Muscle layer of duodenum (tissue), 2 donors: Measurements from ENCODE around the gene NMNAT3.

ENCODE experiments used
- H3K27ac ChIP-seq: one replicate; pipeline ENCODE4 v1.7.0; 2013; ENCODE audit warnings: mild to moderate bottlenecking, low read length
- H3K27me3 ChIP-seq: one replicate; pipeline ENCODE4 v1.7.0; 2013; ENCODE audit warnings: low read depth, mild to moderate bottlenecking, control low read depth, low read length
- H3K36me3 ChIP-seq, 2 donors: one replicate each; pipeline ENCODE4 v1.7.0; 2013; ENCODE audit warnings: low read length in 2 of 2, control low read depth in 1 of 2, mild to moderate bottlenecking in 1 of 2; ENCODE audit not compliant: insufficient read depth in 2 of 2, control insufficient read depth in 1 of 2
- H3K4me1 ChIP-seq, 2 donors: one replicate each; pipeline ENCODE4 v1.7.0; 2013; ENCODE audit warnings: low read length in 2 of 2, mild to moderate bottlenecking in 2 of 2, control low read depth in 1 of 2, moderate library complexity in 1 of 2; ENCODE audit not compliant: insufficient read depth in 2 of 2, control insufficient read depth in 1 of 2
- H3K4me3 ChIP-seq, 2 donors: one replicate each; pipeline ENCODE4 v1.7.0; 2013; ENCODE audit warnings: low read length in 2 of 2, low read depth in 1 of 2, mild to moderate bottlenecking in 1 of 2
- H3K9me3 ChIP-seq, 2 donors: one replicate each; pipeline ENCODE4 v1.7.0; 2013; ENCODE audit warnings: low read length in 2 of 2, control low read depth in 1 of 2, mild to moderate bottlenecking in 1 of 2; ENCODE audit not compliant: control insufficient read depth in 1 of 2
- donor health status: healthy.

NMNAT3 gene

DNA sequence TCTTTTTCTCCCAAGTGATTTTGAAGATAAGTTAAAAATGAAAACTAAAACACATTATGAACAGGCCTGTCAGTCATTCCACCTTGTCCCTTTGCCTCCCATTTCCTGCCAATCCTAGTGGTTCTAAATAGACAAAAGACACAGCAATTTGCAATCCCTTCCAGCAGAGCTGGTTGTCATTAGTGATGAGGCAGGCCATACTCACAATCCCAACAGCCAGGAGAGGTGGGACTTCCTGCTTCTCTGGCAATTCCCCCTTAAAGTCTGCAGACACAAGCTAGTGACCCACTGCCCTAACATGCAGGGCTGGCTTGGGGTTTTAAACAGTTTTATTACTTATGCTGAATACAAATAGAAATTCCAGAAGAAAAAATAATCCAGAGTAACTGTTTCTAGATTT, 99.9 kb downstream of the NMNAT3 start:
- Histone ChIP-seq H3K9me3 (no peaks in the 10 kb centered on the region), H3K36me3 (no peaks in the 10 kb centered on the region), H3K27me3 (no peaks in the 10 kb centered on the region), H3K4me1 (peaks cover 0 to 13% of the 10 kb centered on the region in 2 donors), H3K4me3 (no peak overlapping the region), H3K27ac (no peak overlapping the region)

DNA sequence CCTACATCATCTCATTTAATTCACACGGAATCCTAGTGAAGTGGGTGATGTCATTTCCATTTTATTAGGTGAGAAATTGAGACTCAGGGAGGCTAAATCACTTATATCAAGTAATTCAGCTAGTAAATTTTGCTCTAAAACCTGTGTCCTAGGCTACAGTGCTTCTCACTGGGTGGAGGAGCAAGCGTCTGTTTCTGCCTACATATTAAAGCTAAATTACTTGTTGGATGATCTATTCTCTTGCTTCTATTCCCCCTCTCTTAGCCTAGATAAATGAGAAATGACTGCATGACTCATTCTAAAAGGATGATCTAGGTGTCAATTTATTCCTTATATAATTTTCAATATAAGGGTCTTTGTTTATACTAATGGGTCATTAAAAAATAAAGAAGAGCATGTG, 100.4 kb downstream of the NMNAT3 start:
- H3K4me3 ChIP-seq, result no peak overlapping the region
- H3K9me3 ChIP-seq, result no peaks in the 10 kb centered on the region
- H3K27me3 ChIP-seq, result no peaks in the 10 kb centered on the region
- peaks cover 0 to 13% of the 10 kb centered on the region in 2 donors for H3K4me1 ChIP-seq
- no peaks in the 10 kb centered on the region for H3K36me3 ChIP-seq
- no peak overlapping the region for H3K27ac ChIP-seq

DNA sequence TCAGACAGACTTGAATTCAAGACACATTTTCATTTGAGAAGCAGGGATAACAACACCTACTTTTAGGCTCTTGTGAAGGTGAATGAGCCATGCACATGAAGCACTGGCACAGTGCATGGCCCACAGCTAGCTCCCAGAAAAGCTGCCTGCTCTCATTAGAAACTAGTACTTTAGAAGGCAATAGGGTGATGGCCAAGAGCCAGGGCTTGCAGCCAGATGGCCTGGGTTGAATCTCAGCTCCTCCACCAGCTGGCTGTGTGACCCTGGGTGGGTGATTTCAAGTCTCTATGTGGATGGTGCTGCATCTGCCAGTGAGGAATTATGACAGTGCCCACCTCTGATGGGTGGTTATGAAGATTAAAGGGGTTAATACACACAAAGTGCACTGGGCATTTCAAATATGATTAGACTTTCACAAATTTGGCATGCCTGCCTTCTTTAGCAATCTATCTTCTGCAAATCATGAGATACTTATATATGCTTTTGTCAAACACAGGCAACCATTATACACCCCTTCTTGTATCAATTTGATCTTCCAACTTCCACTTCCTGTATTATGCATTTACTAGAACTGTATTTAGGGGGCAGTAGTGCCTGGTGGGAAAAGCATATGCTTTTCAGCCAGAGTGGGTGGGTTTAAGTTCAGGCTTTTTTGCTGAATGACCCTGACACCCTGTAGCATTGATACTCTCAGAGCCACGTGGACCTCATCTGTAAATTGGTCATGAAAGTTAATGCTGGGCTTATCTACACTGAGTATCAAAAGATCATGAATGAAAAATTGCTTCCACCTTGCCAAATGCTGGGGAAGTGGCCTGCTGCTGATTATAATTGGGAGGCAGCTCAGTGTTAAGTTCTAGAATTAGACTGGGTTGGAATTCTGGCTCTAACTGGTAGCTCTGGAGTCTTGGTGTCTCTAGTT, 103.5 kb downstream of the NMNAT3 start:
- peaks cover 0 to 13% of the 10 kb centered on the region in 2 donors for H3K4me1 ChIP-seq

GRCh38 chr3:139572847-139573672, 104.7 kb downstream of the NMNAT3 start:
- Histone ChIP-seq H3K4me3 (no peak overlapping the region), H3K36me3 (no peaks in the 10 kb centered on the region), H3K4me1 (peaks cover 0 to 13% of the 10 kb centered on the region in 2 donors), H3K27me3 (no peaks in the 10 kb centered on the region), H3K27ac (no peak overlapping the region), H3K9me3 (no peaks in the 10 kb centered on the region)

More for the DNA sequence above, 103.5 kb downstream of the NMNAT3 start:
- Histone ChIP-seq H3K9me3 (no peaks in the 10 kb centered on the region), H3K27ac (no peak overlapping the region), H3K4me3 (no peak overlapping the region), H3K36me3 (no peaks in the 10 kb centered on the region), H3K27me3 (no peaks in the 10 kb centered on the region)

- Histone ChIP-seq H3K27me3 (no peaks in the 10 kb centered on the region), H3K4me3 (no peak overlapping the region), H3K27ac (no peak overlapping the region), H3K36me3 (no peaks in the 10 kb centered on the region), H3K4me1 (peaks cover 0 to 13% of the 10 kb centered on the region in 2 donors), H3K9me3 (no peaks in the 10 kb centered on the region)
Measured at GRCh38 chr3:139571711-139572110, 106.1 kb downstream of the NMNAT3 start.

DNA sequence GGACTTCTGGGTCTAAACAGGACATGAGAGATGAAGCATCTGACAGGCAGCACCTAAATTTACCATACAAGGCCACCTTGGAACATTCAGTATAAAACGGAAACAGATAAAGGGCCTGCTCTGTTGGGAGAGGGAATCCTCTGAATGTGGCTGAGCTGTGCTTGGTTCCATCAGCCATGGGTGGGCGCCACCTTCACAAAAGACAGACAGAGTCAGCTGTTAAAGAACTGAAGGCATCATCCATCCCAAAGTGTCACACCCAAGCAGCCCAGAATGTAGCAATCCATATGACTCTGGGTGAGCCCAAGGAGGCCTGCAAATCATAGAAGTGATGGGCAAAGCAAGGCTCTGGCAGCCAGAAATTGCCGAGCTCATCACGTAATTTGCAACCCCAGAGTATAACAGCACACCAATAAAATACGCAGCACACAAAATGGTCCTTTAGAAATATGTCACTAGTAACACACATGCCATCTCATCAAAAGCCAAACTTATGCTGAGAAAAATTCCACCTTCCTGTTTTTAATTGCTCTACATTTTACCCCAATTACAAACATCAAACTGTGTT, 113.4 kb downstream of the NMNAT3 start:
- Histone ChIP-seq H3K4me3 (no peak overlapping the region), H3K4me1 (no peaks in the 10 kb centered on the region), H3K9me3 (no peaks in the 10 kb centered on the region), H3K27me3 (no peaks in the 10 kb centered on the region), H3K36me3 (peaks cover 0 to 5% of the 10 kb centered on the region in 2 donors), H3K27ac (no peak overlapping the region)

DNA sequence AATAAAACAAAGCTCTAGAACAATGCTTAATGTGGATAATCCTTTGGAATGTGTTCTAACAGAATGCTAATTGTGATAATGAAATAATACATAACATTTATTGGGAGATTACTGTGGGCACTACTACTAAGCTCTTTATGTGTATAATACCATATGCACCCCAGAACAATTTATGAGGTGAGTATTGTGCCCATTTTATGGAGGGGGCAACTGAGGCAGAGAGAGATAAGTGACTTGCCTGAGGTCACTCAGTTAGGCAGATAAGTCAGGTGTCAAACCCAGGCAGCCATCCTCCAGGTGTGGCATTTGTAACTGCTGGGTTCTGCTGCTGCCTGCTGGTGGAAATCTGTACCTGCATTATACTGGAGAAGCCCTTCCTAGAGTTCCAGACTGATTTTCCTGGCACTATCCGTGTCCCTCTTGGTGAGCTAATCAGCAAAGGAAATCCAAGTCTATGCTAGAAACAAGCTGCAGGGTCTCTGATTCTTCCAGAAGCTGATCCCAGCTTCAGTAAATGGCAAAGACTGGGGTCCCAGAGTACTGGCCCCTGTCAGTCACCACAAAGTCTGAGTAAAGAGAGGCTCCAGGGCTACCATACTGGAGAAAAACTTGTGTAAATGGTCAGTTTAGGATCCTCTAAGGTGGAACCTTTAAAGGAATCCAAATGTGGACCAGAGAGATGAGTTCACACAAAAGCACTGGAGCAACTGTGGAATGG, 115.7 kb downstream of the NMNAT3 start:
- Histone ChIP-seq H3K36me3 (peaks cover 0 to 5% of the 10 kb centered on the region in 2 donors), H3K9me3 (no peaks in the 10 kb centered on the region), H3K27me3 (no peaks in the 10 kb centered on the region), H3K4me1 (no peaks in the 10 kb centered on the region), H3K4me3 (no peak overlapping the region), H3K27ac (no peak overlapping the region)

DNA sequence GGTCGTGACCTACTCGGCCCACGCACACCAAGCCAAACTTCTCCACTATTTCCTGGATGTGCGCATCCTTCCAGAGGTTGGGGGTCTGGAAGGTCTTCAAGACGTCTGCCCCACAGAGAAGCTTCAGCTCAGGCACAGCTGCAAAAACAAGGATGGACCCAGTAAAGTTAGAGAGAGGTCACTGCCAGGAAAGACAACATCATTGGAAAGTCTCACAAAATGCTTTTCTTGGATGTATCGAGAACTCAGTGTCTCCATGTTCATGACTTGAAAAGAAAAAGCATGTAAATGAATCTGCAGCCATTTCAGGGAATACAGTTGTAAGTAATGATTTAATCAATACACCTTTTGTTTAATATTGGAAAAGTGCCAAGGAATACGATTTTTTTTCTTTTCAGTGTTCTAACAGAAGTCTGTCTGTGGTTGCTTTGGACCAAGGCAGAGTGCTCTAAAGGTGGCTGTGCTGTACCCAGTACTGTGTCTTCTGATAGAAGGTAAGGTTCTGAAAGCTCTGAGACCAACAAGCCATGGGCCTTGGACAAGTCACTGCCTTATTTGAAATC, 116.4 kb downstream of the NMNAT3 start:
- H3K36me3 ChIP-seq, result peaks cover 0 to 5% of the 10 kb centered on the region in 2 donors
- no peaks in the 10 kb centered on the region for H3K4me1 ChIP-seq
- H3K27me3 ChIP-seq, result no peaks in the 10 kb centered on the region
- no peak overlapping the region for H3K4me3 ChIP-seq
- no peak overlapping the region for H3K27ac ChIP-seq
- H3K9me3 ChIP-seq, result no peaks in the 10 kb centered on the region

- H3K4me1 ChIP-seq, result no peaks in the 10 kb centered on the region
- H3K36me3 ChIP-seq, result peaks cover 0 to 5% of the 10 kb centered on the region in 2 donors
- no peak overlapping the region for H3K4me3 ChIP-seq
- H3K27me3 ChIP-seq, result no peaks in the 10 kb centered on the region
- H3K9me3 ChIP-seq, result no peaks in the 10 kb centered on the region
- no peak overlapping the region for H3K27ac ChIP-seq
Measured at GRCh38 chr3:139560411-139560810, 117.4 kb downstream of the NMNAT3 start.

GRCh38 chr3:139559541-139559940, 118.2 kb downstream of the NMNAT3 start:
- Histone ChIP-seq H3K36me3 (peaks cover 0 to 5% of the 10 kb centered on the region in 2 donors), H3K27me3 (no peaks in the 10 kb centered on the region), H3K27ac (no peak overlapping the region), H3K9me3 (no peaks in the 10 kb centered on the region), H3K4me1 (no peaks in the 10 kb centered on the region), H3K4me3 (no peak overlapping the region)
